Lower lobe of right lung (tissue), 2 donors: Measurements from ENCODE around the gene DYRK2. TPM values are rescaled to one million over a fixed set of nuclear protein-coding genes. Genes with fewer than 3 reads are reported as not detected.

Source experiments
- ATAC-seq, 2 donors: fragments of 200-7000 bp; cut with Tn5 transposase; one replicate each; pipeline ENCODE4 v1.9.1; 2020 to 2022; ENCODE audit warnings: mild to moderate bottlenecking in 2 of 2, moderate library complexity in 2 of 2
- DNase-seq: peaks from one replicate; pipeline ENCODE4 v3.0.0-alpha.2; 2020
- H3K27ac ChIP-seq: fragments of 200-600 bp; one replicate; pipeline ENCODE4 v1.8.0; 2022
- H3K27me3 ChIP-seq: fragments of 200-600 bp; one replicate; pipeline ENCODE4 v1.8.0; 2022; ENCODE audit warnings: low read depth
- H3K36me3 ChIP-seq: fragments of 200-600 bp; one replicate; pipeline ENCODE4 v1.8.0; 2022; ENCODE audit warnings: mild to moderate bottlenecking
- H3K4me1 ChIP-seq: fragments of 200-600 bp; one replicate; pipeline ENCODE4 v1.8.0; 2022
- H3K4me3 ChIP-seq: fragments of 200-600 bp; one replicate; pipeline ENCODE4 v1.8.0; 2022; ENCODE audit warnings: mild to moderate bottlenecking
- H3K9me3 ChIP-seq: fragments of 200-600 bp; one replicate; pipeline ENCODE4 v1.8.0; 2022
- CTCF ChIP-seq: fragments of 200-600 bp; IDR thresholded peaks from one replicate; pipeline ENCODE4 v1.8.0; 2022; ENCODE audit warnings: antibody characterized with exemption, mild to moderate bottlenecking
- intact Hi-C: fragments of 100-400 bp; cut with DNase I; formaldehyde crosslinking; loops from one replicate; pipeline ENCODE4 v1.11.0; 2022
- total RNA-seq: library from RNA; stranded (reverse); fragmentation: NEBNext Ultra II Directional; extraction: Animal tissue kit (Norgen Biotek cat#: 25700); gene quantifications from one replicate; pipeline ENCODE4 v1.2.1, GENCODE V29; 2021
- donor health status: DM: no; HTN: yes; CAD: no; lungs with severe emphysema.

The DYRK2 gene
- total RNA-seq, 1 donor from 2014 or later, result 17.6 TPM

GRCh38 chr12:67714648-67715047 is 66.1 kb downstream of the DYRK2 start:
- TF ChIP-seq CTCF, result no peak
- H3K27me3 ChIP-seq, result no peaks in the 10 kb centered on the region
- no peak overlapping the region for H3K4me3 ChIP-seq
- no peak for DNase-seq
- H3K9me3 ChIP-seq, result no peaks in the 10 kb centered on the region
- ATAC-seq, result no peak
- H3K36me3 ChIP-seq, result no peaks in the 10 kb centered on the region
- intact Hi-C loops, result no loop called here
- H3K4me1 ChIP-seq, result peaks cover 4% of the 10 kb centered on the region
- no peak overlapping the region for H3K27ac ChIP-seq
